Measurements from ENCODE around the gene MUC5AC.

Gene MUC5AC

DNA sequence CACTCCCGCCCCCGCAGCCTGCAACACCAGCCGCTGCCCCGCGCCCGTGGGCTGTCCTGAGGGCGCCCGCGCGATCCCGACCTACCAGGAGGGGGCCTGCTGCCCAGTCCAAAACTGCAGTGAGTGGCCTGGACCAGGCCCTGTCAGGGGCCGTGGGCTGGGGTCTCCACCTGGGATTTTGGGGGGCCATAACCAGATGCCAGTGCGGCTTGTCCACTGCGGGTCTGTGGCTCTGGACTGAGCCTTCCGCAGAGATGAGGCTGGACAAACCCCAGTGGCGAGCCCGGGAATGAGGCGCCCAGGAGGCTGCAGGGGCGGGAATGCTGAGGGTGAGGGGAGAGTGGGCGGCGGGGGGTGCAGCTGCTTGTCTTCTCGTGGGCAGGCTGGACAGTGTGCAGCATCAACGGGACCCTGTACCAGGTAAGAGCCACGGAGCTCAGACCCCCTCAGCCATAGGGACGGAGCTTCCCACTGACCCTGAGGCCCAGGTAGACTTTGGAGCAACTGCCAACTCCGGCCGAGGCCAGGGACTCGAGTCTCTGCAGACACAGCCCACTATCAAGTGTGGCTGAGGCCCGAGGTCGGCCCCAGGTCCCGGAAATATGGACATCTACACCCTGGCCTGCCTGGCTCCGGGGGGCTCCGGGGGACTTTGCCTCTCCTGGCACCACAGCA lies 40.3 kb downstream of the MUC5AC start:
- DNase-seq: no peak

DNA sequence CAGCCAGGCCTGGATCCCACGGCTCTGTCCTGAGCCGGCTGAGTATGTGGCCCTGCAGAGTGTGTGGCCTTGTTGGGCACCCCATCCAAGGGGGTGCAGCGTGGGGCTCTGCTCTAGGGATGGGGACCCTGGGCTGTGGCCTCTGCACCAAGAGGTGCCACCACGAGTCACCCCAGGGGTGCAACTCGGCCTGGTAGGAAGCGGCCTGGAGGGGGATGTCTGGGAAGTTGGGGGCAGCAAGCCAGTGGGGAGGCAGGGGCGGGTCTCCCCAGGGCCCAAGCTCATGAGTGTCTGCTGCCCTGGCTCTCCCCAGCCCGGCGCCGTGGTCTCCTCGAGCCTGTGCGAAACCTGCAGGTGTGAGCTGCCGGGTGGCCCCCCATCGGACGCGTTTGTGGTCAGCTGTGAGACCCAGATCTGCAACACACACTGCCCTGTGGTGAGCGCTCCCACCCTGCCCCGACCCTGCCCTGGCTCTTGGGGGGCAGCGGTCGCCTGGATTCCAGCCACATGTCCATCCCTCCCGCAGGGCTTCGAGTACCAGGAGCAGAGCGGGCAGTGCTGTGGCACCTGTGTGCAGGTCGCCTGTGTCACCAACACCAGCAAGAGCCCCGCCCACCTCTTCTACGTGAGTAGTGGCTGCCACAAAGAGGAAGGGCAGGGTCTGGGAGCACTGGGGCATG lies 40.9 kb downstream of the MUC5AC start:
- DNase-seq: no peak

DNA sequence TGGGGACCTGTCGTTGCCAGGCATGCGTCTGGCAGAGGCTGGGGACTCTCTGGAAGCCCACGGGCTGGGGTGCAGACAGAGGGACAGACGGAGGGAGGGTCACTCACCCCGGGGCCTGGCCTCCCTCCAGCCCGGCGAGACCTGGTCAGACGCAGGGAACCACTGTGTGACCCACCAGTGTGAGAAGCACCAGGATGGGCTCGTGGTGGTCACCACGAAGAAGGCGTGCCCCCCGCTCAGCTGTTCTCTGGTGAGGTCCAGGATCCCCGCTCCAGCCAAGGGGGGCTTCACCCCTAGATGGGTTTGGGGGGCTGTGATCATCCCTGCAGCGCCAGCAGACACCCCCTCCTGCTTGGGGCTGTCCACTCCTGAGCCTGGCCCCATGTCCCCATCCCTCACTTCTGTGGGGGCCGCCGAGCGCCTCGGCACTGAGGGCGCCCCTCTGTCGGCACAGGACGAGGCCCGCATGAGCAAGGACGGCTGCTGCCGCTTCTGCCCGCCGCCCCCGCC lies 41.5 kb downstream of the MUC5AC start:
- no peak for DNase-seq

DNA sequence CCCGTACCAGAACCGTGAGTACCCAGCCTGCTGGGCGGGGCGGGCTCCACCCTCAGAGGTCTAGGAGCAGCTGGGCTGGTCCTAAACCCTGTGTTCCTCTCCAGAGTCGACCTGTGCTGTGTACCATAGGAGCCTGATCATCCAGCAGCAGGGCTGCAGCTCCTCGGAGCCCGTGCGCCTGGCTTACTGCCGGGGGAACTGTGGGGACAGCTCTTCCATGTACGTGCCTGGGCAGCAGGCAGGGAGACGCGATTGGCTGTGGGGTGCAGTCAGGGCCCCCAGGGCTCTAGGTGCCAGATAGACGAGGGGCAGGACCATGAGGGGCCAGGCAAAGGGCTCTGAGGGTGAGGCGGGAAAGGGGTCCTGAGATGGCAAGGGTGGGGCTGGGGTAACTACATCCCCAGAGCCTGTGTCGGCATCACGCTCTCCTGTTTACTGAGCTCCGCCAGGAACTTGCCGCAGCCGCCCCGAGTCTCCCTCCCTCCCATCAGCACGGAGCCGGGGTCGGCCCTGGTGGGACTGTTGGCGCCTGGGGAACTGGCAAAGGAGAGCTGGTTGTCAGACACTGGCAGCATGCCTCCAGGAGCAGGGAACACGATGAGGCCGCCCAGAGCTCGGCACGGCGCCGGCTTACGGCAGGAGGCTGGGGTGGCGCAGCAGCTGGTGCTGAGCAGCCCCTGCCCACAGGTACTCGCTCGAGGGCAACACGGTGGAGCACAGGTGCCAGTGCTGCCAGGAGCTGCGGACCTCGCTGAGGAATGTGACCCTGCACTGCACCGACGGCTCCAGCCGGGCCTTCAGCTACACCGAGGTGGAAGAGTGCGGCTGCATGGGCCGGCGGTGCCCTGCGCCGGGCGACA lies 42.2 kb downstream of the MUC5AC start:
- DNase-seq: no peak

DNA sequence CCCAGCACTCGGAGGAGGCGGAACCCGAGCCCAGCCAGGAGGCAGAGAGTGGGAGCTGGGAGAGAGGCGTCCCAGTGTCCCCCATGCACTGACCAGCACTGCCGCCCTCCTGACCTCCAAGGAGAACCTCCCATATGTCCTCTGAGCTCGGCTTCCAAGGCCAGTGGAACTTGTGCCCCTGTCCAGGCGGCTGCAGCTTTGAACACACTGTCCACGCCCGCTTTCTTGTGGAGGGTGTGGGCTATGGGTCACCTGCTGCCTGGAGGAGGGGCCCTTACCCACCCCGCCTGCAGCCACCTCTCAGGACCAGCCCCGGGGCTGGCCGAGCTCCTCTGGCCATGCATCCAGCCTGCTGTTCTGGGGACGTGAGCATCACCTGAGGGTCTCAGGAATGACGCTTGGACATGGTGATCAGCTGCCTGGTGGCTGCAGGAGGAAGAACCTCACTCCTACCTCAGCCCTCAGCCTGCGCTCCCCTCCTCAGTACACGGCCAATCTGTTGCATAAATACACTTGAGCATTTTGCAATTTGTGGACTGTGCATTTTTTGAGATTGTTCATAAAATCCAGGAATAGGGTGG lies 42.9 kb downstream of the MUC5AC start:
- DNase-seq: no peak

DNA sequence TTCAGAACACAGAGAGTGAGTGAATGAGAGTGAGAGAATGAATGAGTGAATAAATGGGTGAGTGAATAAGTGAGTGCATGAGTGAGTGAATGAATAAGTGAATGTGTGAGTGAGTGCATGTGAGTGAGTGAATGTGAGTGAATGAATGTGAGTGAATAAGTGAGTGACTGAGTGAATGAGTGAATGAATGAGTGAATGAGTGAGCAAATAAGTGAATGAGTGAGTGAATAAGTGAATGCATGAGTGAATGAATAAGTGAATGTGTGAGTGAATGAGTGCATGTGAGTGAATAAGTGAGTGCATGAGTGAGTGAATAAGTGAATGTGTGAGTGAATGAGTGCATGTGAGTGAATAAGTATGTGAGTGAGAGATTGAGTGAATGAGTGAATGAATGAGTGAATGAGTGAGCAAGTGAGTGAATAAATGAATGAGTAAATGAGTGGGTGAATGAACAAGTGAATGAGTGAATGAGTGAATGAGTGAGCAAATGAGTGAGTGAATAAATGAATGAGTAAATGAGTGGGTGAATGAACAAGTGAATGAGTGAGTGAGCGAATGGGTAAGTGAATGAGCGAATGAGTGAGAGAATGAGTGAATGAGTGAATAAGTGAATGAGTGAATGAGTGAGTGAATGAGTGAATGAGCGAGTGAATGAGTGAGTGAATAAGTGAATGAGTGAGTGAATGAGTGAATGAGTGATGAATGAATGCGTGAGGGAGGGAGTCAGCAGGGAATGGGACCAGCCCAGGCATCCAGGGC lies 43.8 kb downstream of the MUC5AC start:
- no peak for DNase-seq

DNA sequence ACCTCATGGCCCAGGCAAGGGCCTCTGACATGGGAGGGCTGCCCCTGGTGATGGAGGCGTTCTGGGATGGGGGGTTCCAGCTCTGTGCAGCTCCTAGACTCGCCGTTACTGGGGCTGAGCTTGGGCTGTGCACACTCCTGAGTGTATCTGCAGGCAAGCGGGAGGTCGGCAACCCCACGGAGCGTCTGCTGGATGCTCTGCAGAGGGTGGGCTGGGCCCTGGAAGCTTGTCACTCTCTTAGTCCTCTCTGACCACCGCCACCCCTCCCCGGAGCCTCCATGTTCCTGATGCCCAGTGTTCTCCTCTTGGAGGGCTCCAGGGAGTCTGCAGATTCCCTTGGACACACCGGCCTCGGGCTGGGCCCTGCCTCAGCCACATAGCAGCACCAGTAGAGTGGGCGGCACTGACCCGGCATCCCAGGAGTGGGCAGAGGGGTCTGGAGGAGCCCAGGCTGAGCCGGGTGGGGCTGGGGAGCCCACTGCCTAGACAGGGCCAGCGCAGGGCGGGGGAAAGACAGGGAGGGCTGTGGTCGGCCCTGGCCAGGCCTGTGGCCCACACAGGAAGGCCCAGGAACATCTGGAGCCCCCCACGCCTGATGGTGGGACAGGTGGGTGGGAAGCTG lies 44.5 kb downstream of the MUC5AC start:
- no peak for DNase-seq

DNA sequence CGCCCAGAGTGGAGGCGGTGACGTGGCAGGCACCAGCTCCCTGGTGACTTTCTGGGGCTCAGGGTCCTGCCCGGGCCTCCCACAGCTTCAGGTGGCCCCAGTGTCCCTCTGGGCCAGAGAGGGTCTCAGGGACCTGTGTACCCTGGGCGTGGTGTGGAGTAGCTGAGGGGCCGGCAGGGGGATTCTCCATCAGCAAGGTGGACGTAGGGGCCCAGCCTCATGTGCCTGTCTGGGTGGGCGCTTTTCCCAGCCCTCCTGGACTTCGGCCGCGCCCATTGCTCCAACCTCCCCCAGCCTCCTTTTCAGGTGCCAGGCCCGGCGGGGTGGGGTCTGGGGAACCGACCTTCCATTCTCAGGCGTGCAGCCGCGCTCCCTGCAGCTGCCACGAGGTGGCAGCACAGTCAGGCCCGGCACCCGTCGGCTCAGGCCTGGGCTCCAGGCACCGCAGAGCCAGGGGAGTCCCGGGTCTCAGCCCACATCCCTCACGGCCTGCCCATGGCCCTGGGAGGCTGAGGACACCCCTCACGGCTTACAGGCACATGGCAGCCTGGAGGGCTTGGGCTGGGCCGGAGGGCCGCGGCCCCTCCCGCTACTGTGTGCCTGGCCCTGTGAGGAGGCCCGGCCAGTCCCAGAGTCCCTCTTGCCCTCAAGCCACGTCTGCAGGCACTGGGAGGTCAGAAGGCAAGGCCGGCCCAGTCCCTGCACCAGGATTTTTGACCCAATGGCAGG lies 45.2 kb downstream of the MUC5AC start:
- DNase-seq: no peak

DNA sequence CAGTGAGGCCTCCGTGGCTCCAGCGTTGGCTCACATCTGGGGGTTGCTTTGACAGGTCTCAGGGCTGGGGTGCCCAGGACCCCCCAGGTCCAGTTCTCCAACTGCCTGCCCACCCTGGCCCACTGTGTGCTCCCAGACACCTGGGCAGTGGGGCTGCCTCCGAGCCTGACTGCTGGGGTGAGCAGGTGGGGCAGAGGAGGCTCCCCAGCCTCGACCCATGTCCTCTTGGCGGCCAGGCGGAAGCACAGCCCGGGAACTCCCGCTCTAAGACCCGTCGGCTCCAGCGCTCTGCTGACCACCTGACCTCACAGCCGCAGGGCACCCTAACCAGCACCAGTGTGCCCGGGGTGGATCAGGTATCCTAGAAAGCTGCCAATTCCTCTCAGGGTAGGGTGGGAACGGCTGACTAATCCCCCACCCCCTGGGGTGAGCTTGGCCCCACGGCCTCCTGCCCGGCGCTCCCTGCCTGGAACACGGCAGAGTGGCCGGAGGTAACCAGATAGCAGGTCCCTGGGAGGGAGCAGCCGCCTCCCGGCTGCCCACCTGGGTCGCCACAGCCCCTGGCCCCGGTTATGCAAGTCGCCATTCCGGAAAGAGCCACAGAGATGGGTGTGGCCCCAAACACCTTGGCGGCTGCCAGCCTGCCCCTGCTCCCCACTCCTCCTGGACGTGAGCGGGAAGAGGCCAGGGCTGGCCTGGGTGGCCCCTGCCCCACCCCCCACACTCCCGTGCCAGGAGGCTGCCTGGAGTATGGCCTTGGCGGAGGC lies 45.9 kb downstream of the MUC5AC start:
- DNase-seq: no peak

DNA sequence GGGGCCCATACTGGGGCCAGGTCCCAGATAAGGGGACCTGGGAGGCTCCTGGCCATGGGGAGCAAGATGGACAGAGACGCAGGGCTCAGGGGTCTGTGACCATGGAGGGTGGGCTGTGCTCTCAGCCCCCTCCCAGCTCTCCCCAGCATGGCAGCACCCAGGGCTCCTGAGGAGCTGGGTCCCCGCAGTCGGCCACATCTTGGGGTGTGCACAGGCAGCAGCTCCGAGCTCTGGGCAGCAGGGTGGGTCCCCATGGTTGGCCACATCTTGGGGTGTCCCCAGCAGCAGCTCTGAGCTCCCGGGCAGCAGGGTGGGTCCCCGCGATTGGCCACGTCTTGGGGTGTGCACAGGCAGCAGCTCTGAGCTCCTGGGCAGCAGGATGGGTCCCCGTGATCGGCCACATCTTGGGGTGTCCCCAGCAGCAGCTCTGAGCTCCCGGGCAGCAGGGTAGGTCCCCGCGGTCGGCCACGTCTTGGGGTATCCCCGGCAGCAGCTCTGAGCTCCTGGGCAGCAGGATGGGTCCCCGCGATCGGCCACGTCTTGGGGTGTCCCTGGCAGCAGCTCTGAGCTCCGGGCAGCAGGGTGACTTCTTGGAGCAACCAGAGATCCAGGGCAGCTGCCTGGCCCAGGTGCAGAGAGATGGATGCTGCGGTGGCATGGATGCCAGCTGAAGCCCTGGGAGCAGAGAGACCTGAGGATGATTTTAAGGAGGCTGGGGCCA lies 46.8 kb downstream of the MUC5AC start:
- no peak for DNase-seq

DNA sequence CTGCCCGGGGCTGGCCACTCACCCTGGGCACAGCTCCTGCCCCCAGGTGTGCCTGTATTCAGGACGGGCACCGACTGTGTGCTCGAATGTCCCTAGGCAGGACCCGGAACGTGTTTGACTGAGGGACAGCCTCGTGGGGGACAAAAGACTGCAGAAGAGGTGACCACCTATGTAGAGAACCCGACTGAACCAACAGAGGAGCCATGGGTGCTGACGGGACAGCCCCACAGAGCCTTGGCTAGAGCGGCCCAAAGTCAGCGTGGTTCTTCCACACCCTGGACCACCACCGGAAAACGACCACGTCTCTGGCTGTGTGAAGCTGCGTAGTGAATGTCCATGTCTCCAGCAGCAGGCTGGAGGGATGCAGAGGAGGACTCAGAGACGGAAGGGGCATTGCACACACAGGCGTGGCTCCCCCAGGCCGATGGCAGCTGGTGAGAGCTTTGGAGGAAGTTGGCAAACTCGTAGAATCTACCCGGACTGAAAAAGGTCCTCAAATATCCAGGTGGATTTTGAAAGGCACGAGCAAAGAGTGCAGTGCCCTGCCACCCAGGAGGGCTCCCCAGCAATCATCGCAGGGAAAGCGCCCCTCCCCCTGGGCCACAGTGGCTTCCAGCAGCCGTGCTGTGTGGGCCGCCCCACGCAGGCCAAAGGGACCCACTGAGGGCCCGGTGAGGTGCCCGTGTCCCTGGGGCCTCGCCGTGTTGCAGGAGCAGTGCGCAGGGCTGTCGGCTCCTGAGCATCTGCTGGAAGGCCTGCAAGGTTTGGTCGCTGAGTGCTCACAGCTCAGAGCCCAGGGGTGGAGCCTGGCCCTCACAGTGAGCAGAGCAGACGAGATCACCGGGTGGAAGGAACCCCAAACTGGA lies 47.6 kb downstream of the MUC5AC start:
- no peak for DNase-seq

DNA sequence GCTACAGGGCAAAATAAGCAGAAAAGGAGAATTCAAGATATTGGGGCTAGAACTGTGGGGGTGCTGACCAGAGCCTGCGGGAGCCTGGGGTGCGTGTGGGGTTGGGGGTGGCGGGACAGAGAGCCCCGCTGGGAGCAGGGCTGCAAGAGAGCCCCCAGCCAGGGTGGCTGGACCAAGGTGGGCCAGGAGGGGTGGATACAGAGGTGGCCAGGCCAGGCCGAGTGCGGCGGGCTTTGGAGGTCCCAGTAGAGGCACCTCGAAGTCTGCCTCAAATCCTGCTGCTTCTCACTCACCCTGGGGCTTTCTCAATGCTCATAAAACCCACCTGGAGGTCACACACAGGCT lies 48.2 kb downstream of the MUC5AC start:
- DNase-seq: no peak

DNA sequence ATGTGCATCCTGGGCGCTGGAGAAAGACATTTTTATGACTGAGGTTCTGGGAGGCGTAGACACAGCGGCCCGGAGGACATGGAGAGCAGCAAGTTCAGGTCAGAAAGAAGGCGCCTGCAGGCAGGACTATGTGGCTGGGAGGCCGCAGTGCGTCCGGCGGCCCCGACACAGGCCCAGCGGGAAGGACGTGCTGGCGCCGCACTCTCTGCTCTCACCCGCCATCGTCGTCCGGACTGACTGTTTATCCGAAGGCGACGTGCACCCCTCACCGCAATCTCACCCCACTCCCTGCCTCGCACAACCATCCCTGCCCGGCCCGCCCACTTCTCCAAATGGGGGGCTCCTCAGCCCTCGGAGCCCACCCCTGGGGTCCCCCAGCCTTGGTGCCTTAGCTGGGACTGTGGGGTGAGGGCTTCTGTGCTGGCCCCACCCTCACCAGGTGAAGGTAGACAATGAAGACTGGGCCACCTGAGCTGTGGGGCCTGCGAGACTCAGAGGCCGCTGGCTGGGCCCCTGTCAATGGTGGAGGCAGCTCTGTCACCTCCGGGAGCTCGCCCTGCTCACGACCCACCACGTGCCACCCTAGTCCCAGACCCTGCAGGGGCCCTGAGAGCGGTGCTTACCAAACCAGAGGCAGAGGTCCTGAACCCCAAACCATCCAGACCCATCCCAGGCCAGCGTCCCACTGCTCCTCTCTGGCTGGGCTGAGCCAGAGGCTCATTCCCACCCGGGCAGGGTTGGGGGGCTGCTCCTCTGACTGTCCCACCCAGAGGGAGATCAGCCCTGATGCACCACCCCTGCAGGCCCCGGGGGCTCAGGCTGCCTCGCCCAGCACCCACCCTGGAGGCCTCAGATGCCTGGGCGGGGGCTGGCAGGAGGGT lies 48.9 kb downstream of the MUC5AC start:
- no peak for DNase-seq

DNA sequence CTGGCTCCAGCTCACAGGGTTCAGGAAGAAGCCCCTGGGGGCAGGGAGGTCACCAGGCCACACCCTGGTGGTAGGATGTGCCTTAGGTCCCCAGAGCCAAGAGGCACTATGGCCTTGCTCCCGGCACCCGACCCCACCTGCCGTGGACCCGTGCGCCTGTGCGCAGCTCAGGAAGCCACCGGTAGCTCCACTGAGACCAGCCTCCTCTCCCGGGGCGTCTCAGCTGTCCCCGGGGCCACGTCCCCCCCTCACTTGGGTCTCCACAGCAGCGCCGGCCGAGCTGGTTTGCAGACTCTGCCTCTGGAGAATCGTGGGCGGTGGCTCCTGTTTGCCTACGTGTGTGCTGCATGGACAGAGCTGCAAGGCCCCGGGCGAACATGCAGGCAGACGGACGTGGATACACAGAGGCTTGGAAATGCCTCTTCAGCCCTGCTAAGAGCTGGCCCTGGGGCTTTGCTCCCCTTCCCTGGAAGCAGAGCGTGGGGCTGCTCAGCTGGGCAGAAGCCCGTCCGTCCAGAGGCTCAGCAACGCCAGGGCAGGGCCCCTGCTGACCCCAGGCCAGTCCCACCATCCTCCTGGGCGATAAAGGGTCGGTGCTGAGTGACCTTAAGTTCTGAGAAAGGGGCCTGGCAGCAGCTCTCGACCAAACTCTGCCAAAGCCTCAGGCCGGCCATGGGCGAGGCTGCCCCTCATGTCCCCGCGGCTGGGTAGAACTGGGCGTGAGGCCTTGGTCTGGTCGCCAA lies 49.8 kb downstream of the MUC5AC start:
- no peak for DNase-seq

DNA sequence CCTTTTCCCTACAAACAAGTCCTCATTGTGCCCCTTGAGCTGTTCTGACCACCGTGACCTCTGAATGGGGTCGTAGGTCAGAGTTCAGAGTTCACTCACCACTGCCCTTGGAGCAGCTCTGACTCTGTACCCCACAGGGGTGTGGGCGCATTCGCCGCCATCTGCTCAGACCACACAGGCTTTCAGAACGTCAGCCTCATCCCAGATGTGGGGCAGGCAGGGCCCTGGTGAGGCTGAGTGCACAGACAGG lies 50.3 kb downstream of the MUC5AC start:
- no peak for DNase-seq

DNA sequence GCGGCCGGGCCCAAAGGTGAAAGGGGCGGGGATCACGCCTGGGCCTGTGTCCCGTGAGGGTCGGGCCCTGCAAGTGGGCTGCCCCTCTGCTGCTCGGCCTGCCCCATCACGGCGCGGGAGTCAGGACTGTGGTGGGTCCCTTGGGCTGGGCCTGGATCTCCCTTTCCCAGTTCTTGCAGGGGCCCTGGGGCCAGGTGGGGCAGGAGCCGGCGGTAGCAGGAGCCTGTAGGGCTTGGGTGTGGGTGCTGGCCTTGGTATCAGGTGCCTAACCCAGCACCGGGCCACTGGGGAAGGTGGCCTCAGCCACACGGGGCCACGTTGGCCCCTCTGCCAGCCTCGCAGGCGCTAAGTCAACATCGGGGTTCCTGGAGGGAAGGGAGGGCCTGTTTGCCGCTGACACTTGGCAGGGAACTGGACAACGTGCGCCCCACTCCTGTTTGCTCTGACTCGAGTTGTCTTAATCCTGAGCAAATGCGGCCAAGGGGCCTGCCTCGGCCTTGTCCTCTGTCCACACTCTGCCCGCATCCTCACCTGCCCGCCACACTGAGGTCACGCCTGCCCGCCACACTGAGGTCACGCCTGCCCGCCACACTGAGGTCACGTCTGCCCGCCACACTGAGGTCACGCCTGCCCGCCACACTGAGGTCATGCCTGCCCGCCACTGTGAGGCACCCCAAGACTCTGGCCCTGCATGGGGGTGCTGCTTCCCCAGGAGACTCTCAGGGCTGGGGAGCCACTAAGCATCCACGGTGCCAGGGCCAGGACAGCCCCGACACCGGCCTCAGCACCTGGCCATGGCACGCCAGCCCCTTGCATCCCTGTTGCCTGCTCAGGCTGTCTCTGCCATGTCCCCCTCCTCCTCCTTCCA lies 50.9 kb downstream of the MUC5AC start:
- no peak for DNase-seq

All from amniotic stem cell (primary cell).